Activated CD8-positive, alpha-beta memory T cell treated with anti-CD3 and anti-CD28 coated beads for 48 hours (primary cell): ENCODE results near the gene SGK1.

Source experiments
- DNase-seq, 3 experiments: peaks; one replicate each; pipeline ENCODE4 v3.0.0-alpha.2; 2020; ENCODE audit warnings: low read depth in 2 of 3, low spot score in 2 of 3

The SGK1 gene

GRCh38 chr6:134173366-134173725 lies 144.6 kb downstream of the SGK1 start:
- DNase-seq, result no peak

- DNase-seq, result no peak
Observed at GRCh38 chr6:134172706-134173365, 145.1 kb downstream of the SGK1 start.

GRCh38 chr6:134172020-134172705 lies 145.7 kb downstream of the SGK1 start:
- no peak for DNase-seq

DNA sequence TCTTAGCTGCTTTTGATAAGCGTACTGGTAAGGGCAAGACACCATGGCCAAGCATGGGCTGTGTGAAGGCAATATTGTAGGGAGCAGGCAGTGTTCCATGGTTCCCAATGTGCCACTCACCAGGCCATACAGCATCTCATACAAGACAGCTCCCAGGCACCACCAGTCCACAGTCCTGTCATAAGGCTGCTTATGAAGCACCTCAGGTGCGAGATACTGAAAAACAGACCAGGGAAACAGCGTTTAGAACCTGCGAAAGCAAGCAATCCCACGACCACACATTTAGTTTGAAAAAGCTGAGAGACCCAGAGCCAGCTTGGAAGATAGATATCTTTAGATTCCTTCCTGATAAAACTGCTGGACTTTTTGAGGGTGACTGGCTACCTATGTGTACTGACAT lies 146.4 kb downstream of the SGK1 start:
- no peak for DNase-seq

DNA sequence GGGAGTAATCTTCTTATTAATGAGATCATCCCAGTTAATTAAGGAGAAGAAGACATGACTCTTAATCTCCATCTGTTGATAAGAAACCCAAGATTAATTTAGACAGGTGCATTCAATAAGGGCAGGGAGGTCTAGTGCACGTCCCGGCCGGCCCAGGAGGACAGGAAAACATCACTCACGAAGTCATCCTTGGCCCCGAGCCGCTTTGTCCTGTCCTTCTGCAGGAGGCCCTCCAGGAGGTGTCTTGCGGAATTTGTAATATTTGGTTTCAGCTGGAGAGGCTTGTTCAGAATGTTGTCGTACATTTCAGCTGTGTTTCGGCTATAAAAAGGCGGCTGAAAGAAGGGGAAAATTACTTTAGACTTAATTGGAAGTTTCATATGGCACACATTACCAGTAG lies 147.1 kb downstream of the SGK1 start:
- no peak for DNase-seq

DNA sequence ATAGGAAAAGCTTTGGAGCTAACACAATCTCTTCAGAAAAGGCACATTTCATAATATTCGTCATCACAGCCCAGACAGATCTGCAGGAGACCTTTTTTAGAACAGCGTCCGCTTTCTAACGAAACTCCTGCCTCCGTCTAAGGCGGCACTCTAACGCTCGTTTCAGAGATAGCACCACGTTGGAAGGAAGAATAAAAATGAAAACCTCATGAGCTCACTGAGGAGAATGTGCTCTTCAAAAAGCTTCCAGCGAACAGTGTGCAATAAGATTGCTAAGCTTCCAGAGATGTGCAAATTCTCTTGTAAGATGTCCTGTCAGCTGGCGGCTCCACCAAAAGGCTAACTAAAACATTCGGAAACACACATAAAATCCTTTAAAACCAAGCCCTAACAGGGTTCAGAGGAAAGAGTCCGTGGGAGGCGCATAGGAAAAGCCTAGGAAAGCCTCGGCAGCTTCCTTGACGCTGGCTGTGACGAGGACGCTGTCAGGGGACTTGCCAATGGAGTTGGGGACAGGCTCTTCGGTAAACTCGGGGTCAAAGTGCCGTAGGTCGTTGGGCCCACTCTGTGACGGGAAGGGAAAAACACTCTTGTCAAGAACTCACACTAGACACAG lies 147.9 kb downstream of the SGK1 start:
- DNase-seq, result no peak

DNA sequence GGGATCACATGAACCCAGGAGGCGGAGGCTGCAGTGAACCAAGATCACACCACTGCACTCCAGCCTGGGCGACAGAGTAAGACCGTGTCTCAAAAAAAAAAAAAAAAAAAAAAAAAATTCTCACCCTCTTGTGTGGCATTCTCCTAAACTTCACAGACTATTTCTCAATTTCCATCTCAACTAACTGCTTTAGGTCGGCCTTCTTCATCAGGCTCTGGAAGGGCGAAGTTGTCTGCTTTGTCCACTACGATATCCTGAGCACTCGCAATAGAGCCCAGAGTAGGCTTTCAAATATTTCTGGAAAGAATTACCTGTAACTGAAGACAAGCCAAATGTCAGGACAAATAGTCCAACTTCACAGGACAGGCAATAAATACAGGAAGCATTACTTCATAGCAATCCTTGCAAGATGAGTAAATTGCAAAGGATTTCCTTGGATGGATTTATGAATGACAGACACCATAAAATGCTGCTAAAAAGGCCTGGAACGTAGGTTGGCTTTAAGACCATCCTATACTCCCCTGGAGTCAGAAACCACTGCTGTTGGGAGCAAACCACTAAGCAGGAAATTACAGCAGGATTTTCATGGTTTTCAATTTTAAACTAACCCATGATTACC lies 149.2 kb downstream of the SGK1 start:
- no peak for DNase-seq

DNA sequence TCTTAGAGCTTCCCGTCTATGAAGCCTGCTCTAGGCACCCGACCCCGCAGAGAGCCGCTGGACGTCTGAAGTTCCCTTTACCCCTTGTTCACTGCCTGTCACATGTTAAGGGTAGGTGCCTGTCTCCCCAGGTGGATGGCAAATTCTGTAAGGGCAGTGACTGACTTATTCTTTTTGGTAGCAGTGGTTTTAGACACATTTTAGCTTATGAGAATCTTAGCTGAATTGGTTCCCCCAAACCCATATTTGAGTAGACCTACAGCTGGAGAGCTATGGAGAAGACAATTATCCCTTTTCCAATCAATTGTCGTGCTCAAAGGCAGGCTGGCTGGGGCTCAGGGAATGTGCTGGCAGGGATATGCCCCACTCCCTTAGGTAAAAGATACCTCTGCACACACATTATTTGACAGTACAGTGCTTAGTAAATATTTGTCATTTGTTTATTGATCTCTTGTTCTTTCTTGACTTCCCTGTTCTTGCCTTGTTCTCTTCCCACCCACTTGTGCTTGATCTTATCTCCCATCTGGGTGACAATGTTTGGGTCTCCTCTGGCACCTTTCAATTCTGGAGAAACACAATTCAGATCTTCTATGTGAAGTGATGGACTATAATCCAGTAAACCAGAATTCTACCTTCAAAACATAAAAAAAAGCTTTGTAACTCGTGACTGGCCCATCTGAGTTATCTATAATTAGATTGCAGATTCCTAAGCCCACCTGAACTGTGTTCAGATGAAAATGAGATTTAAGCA lies 151.2 kb downstream of the SGK1 start:
- DNase-seq, result no peak

- no peak for DNase-seq
Observed at GRCh38 chr6:134165561-134166201, 152.2 kb downstream of the SGK1 start.

- no peak for DNase-seq
Observed at GRCh38 chr6:134164300-134164699, 153.6 kb downstream of the SGK1 start.

GRCh38 chr6:134162932-134163331 lies 155.0 kb downstream of the SGK1 start:
- DNase-seq, result no peak

DNA sequence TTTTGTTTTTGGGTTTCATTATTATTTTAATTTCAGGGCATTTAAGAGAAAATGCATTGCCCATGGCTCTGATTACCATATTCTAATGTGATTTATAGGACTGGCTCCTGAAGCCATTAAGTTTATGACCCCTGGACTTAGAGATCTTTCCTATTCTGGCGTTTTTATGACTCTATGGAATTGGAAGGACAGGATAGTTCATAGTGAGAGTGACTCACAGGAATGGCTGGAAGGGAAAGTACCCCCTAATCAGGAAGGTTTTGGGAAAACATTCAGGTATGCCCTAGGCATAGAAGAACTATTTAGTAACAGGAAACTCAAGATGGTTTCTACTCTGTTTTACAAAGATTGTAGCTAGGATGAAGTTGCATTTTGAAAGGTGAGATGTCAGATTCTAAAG lies 156.9 kb downstream of the SGK1 start:
- no peak for DNase-seq

GRCh38 chr6:134152767-134153485 lies 165.0 kb downstream of the SGK1 start:
- DNase-seq, result no peak

DNA sequence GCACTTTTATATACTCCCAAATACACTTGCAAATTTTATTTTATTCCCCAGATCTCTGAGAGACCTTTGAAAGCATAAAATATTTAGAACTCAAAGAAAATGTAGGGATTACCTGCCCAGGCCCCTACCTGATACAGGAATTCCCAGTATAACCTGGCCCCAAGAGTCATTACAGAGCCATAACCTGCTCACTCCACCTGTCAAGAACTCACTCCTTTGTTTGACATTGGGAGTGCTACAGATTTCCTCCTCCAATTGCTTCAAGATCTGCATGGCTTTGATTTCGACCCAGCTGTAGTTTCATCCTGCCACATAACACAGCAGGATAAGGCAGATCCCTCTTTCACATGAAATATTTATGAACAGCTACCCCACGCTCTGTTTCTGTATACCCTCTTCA lies 169.3 kb downstream of the SGK1 start:
- no peak for DNase-seq

DNA sequence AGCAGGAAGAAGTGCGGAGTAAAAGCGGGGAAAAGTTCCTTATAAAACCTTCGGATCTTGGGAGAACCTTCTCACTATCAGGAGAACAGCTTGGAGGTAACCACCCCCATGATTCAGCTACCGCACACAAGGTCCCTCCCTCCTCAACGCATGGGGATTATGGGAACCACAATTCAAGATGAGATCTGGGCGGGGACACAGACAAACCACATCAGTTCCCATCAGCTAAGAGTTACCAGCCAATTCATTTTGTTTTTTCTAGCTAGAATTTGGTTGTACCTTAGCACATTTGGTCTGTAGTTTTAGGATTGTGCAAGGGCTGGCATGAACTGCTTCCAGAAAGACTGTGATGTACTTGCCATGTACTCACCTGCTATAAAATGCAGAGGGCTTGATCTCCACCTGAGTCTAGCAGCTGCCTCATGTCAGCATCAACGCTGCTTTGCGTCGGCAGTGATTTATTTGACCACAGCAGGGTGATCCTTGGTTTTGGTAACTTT lies 170.8 kb downstream of the SGK1 start:
- no peak for DNase-seq

- no peak for DNase-seq
Observed at GRCh38 chr6:134146268-134147033, 171.5 kb downstream of the SGK1 start.

DNA sequence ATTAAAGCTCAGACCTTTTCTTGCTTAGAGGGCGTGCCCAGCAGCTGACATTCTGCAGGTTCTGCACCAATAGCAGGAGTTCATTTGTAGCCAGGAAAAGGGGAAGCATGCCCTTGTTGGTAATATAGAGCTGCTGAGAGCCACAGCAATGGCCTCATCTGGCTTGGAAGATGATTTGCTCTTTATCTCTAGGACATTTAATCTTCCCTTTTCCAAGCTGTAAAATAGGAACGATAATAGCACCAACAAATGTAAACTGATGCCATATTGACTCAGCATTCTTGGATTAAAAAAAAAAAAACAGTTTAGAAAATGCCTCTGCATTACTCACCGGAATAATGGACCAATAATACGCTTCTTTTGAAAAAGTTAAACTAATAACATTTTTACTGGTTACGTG lies 172.1 kb downstream of the SGK1 start:
- DNase-seq, result no peak

DNA sequence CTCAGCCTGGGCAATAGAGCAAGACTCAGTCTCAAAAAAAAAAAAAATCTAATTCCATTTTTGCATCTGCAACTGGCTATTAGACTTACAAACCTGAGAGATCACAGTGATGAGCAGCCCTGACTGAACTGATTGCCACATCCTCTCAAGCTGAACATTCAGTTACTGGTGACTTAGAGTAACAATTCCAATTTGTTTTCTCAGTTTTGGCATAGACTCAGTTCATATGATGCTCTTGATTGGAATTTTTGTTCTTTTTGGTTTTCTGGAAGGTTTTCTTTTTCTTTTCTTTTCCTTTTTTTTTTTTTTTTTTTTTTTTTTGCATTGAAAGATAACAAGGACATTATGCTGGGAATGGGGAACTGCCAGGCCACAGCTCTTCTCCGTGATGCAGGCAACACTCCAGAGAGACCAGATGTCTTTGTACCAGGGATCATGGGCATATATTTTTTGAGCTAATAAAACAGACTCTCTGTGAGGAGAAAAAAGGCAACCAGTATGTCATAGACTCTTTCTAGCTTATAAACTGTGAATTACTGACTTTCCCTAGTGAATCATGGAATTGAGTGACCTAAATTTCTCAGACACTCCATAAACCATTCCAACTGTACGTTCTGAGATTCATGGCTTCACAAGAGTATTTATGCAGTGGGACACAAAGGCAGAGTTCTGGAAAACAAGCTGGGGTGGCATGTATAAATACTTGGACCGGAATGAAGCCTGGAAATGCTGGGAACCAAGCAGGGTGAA lies 179.5 kb downstream of the SGK1 start:
- DNase-seq, result no peak

GRCh38 chr6:134134654-134135053 lies 183.3 kb downstream of the SGK1 start:
- no peak for DNase-seq
